Right lobe of liver (tissue), 4 donors: Measurements from ENCODE around the gene ZNF804A.

Experiments
- CTCF ChIP-seq, 4 donors: fragments of 200-600 bp in 3 of 4; fragments of 450-650 bp in 1 of 4; IDR thresholded peaks; one replicate each; pipeline versions ENCODE4 v1.5.1 to v1.8.0; 2016 to 2022; ENCODE audit warnings: antibody characterized with exemption in 4 of 4, mild to moderate bottlenecking in 2 of 4
- POLR2A ChIP-seq: fragments of 450-650 bp; IDR thresholded peaks from one replicate; pipeline ENCODE4 v1.6.1; 2017; ENCODE audit warnings: antibody characterized with exemption, mild to moderate bottlenecking
- donor health status: DM: no; HTN: no; CAD: no.
- donor health status: DM: no; HTN: no; CAD: no.
- donor health status: DM: no; HTN: yes; CAD: no.

- TF ChIP-seq CTCF (IDR thresholded peaks at IDR 0.05) (no peak), POLR2A (no peak)
Measured at GRCh38 chr2:184860744-184861143, 262.4 kb downstream of the ZNF804A start.
